Naive thymus-derived CD8-positive, alpha-beta T cell (primary cell): ENCODE measurements around the gene KRTAP10-10. TPM values are rescaled to one million over a fixed set of nuclear protein-coding genes. Genes with fewer than 3 reads are reported as not detected.
A peak's percentile ranks its signal among the peaks of the same experiment; 100 is the strongest.

Experiments
- ATAC-seq, 2 donors: fragments of 150-1000 bp; cut with Tn5 transposase in 1 of 2; sonication (Bioruptor Pico), chemical (Tn5 transposase) in 1 of 2; 1 replicate in 1 of 2; 2 replicates in 1 of 2; pipeline ENCODE4 v1.10.0; 2021; ENCODE audit warnings: mild to moderate bottlenecking in 2 of 2, moderate library complexity in 2 of 2
- POLR2A ChIA-PET: fragments of 350-600 bp; sonication (Branson Sonifier 250); formaldehyde crosslinking; loops from one replicate; lab custom pipeline; 2021; ENCODE audit warnings: antibody characterized with exemption; lab: Charles Lee
- DNase-seq, 10 donors: peaks; one replicate each; pipeline versions ENCODE4 v3.0.0 to v3.0.0-alpha.2; 2020 to 2022
- H3K27ac Mint-ChIP-seq, 10 donors: one replicate each; pipeline ENCODE4 v1.8.0; 2020 to 2022; ENCODE audit warnings: mild to moderate bottlenecking in 10 of 10, mixed read lengths in 10 of 10, moderate library complexity in 4 of 10, inconsistent platforms in 1 of 10
- H3K27me3 Mint-ChIP-seq, 5 donors: one replicate each; pipeline ENCODE4 v1.8.0; 2021 to 2022; ENCODE audit warnings: mixed read lengths in 5 of 5
- H3K36me3 Mint-ChIP-seq, 3 donors: one replicate each; pipeline ENCODE4 v1.8.0; 2020 to 2022; ENCODE audit warnings: mixed read lengths in 3 of 3, mild to moderate bottlenecking in 2 of 3, inconsistent platforms in 1 of 3
- H3K4me1 Mint-ChIP-seq, 4 donors: one replicate each; pipeline ENCODE4 v1.8.0; 2021 to 2022; ENCODE audit warnings: mixed read lengths in 4 of 4
- H3K4me3 Mint-ChIP-seq, 10 donors: one replicate each; pipeline ENCODE4 v1.8.0; 2020 to 2022; ENCODE audit warnings: mild to moderate bottlenecking in 10 of 10, mixed read lengths in 10 of 10, moderate library complexity in 6 of 10, inconsistent platforms in 1 of 10
- H3K9me3 Mint-ChIP-seq, 9 donors: one replicate each; pipeline ENCODE4 v1.8.0; 2020 to 2022; ENCODE audit warnings: mixed read lengths in 9 of 9, mild to moderate bottlenecking in 3 of 9, inconsistent platforms in 1 of 9, moderate library complexity in 1 of 9
- polyA plus RNA-seq, 3 donors: library from polyadenylated mRNA; unstranded; fragments of 300-500 nt; fragmentation: Illumina TruSeq; gene quantifications; one replicate each; pipeline ENCODE4 v1.2.3, GENCODE V29; 2021
- total RNA-seq, 8 experiments: library from RNA in 2 of 8; stranded (reverse) in 2 of 8; gene quantifications; one replicate each; pipeline ENCODE4 v1.2.3 and lab custom pipeline; 2021 to 2026

Gene KRTAP10-10
- total and polyA plus RNA-seq, 5 experiments from 2014 or later, result not detected

DNA sequence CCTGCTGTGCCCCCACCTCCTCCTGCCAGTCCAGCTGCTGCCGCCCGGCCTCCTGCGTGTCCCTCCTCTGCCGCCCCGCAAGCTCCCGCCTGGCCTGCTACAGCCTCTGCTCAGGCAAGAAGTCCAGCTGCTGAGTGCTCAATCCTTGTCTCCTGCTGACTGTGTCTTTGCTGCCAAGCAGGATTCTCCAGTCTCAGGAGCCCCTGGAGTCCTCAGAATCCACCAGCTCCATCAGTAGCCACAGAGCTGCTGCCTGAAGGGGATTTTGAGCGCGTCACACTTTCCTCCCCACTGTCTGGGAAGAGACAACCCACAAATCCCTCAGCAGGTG lies 10.0 kb downstream of the KRTAP10-10 start:
- peak overlapping the region in 1 of 10 donors; percentile 22 for H3K4me3 Mint-ChIP-seq
- H3K4me1 Mint-ChIP-seq, result peaks cover 5 to 33% (median 15%) of the 10 kb centered on the region in 4 donors
- H3K36me3 Mint-ChIP-seq, result peaks cover 0 to 20% (median 12%) of the 10 kb centered on the region in 3 donors
- no peaks in the 10 kb centered on the region for H3K27me3 Mint-ChIP-seq
- POLR2A ChIA-PET, result interaction anchor here (1.7 kb wide), 1 partner anchor 10 kb away, joined by 6 read pairs; the partner anchor contains the start of gene KRTAP12-3
- ATAC-seq (no peak), DNase-seq (no peak)
- peaks cover 8 to 43% (median 24%) of the 10 kb centered on the region in 9 donors for H3K9me3 Mint-ChIP-seq
- peak overlapping the region in 7 of 10 donors; percentile 19 to 87 (median 52) for H3K27ac Mint-ChIP-seq

GRCh38 chr21:44648557-44649311 lies 11.6 kb downstream of the KRTAP10-10 start:
- H3K27ac Mint-ChIP-seq, result peak overlapping the region in 1 of 10 donors; percentile 71
- H3K4me1 Mint-ChIP-seq, result peaks cover 9 to 41% (median 22%) of the 10 kb centered on the region in 4 donors
- H3K4me3 Mint-ChIP-seq, result no peak overlapping the region
- H3K36me3 Mint-ChIP-seq, result peaks cover 0 to 15% (median 12%) of the 10 kb centered on the region in 3 donors
- no peak for ATAC-seq
- POLR2A ChIA-PET, result interaction anchor here (1.2 kb wide), 1 partner anchor 10 kb away, joined by 4 read pairs; the partner anchor contains the start of gene KRTAP12-3
- H3K27me3 Mint-ChIP-seq, result no peaks in the 10 kb centered on the region
- H3K9me3 Mint-ChIP-seq, result peaks cover 6 to 32% (median 14%) of the 10 kb centered on the region in 9 donors
- no peak for DNase-seq

- no peak overlapping the region for H3K4me3 Mint-ChIP-seq
- POLR2A ChIA-PET, result interaction anchor here (1.2 kb wide), 1 partner anchor 9 kb away, joined by 4 read pairs; the partner anchor contains the start of gene KRTAP12-3
- H3K4me1 Mint-ChIP-seq, result peaks cover 13 to 50% (median 31%) of the 10 kb centered on the region in 4 donors
- DNase-seq, result no peak
- H3K27ac Mint-ChIP-seq, result peak overlapping the region in 5 of 10 donors; percentile 35 to 71 (median 50)
- peaks cover 0 to 6% (median 5%) of the 10 kb centered on the region in 3 donors for H3K36me3 Mint-ChIP-seq
- ATAC-seq, result no peak
- H3K9me3 Mint-ChIP-seq, result peaks cover 1 to 31% (median 6%) of the 10 kb centered on the region in 9 donors
- no peaks in the 10 kb centered on the region for H3K27me3 Mint-ChIP-seq
Observed at GRCh38 chr21:44649521-44650100, 12.5 kb downstream of the KRTAP10-10 start.

- H3K4me1 Mint-ChIP-seq, result peaks cover 15 to 55% (median 38%) of the 10 kb centered on the region in 4 donors
- peaks cover 0 to 28% (median 0%) of the 10 kb centered on the region in 9 donors for H3K9me3 Mint-ChIP-seq
- peak overlapping the region in 1 of 10 donors; percentile 54 for H3K4me3 Mint-ChIP-seq
- no peak for DNase-seq
- H3K27ac Mint-ChIP-seq, result peak overlapping the region in 8 of 10 donors; percentile 35 to 73 (median 58)
- POLR2A ChIA-PET, result interaction anchor here (2.8 kb wide), 1 partner anchor 8 kb away, joined by 9 read pairs; no protein-coding TSS in a partner anchor
- no peaks in the 10 kb centered on the region for H3K27me3 Mint-ChIP-seq
- no peaks in the 10 kb centered on the region for H3K36me3 Mint-ChIP-seq
- no peak for ATAC-seq
Observed at GRCh38 chr21:44650265-44650972, 13.3 kb downstream of the KRTAP10-10 start.

GRCh38 chr21:44650973-44651675 lies 14.0 kb downstream of the KRTAP10-10 start:
- no peaks in the 10 kb centered on the region for H3K27me3 Mint-ChIP-seq
- H3K36me3 Mint-ChIP-seq, result peaks cover 0 to 4% (median 3%) of the 10 kb centered on the region in 3 donors
- H3K27ac Mint-ChIP-seq, result peak overlapping the region in 7 of 10 donors; percentile 40 to 90 (median 81)
- peaks cover 15 to 58% (median 44%) of the 10 kb centered on the region in 4 donors for H3K4me1 Mint-ChIP-seq
- peaks cover 0 to 32% (median 4%) of the 10 kb centered on the region in 9 donors for H3K9me3 Mint-ChIP-seq
- no peak for ATAC-seq
- no peak for DNase-seq
- POLR2A ChIA-PET, result interaction anchor here (0.7 to 2.8 kb wide), 2 partner anchors 8 to 61 kb away, joined by 4 to 9 read pairs; no protein-coding TSS in a partner anchor
- H3K4me3 Mint-ChIP-seq, result peak overlapping the region in 1 of 10 donors; percentile 29

- Mint-ChIP-seq H3K27ac (peak overlapping the region; percentile 89 to 99 (median 94)), H3K36me3 (peaks cover 2 to 17% (median 17%) of the 10 kb centered on the region in 3 donors), H3K27me3 (no peaks in the 10 kb centered on the region), H3K9me3 (peaks cover 0 to 42% (median 18%) of the 10 kb centered on the region in 9 donors), H3K4me3 (peak overlapping the region in 1 of 10 donors; percentile 86), H3K4me1 (peaks cover 21 to 69% (median 55%) of the 10 kb centered on the region in 4 donors)
- ATAC-seq (no peak), DNase-seq (peak in 5 of 10 donors; percentile 7 to 37 (median 35))
- POLR2A ChIA-PET, result interaction anchor here (0.6 to 2.8 kb wide), 5 partner anchors 10 to 70 kb away, joined by 3 to 9 read pairs (median 6); no protein-coding TSS in a partner anchor
Observed at GRCh38 chr21:44653123-44653522, 16.0 kb downstream of the KRTAP10-10 start.

DNA sequence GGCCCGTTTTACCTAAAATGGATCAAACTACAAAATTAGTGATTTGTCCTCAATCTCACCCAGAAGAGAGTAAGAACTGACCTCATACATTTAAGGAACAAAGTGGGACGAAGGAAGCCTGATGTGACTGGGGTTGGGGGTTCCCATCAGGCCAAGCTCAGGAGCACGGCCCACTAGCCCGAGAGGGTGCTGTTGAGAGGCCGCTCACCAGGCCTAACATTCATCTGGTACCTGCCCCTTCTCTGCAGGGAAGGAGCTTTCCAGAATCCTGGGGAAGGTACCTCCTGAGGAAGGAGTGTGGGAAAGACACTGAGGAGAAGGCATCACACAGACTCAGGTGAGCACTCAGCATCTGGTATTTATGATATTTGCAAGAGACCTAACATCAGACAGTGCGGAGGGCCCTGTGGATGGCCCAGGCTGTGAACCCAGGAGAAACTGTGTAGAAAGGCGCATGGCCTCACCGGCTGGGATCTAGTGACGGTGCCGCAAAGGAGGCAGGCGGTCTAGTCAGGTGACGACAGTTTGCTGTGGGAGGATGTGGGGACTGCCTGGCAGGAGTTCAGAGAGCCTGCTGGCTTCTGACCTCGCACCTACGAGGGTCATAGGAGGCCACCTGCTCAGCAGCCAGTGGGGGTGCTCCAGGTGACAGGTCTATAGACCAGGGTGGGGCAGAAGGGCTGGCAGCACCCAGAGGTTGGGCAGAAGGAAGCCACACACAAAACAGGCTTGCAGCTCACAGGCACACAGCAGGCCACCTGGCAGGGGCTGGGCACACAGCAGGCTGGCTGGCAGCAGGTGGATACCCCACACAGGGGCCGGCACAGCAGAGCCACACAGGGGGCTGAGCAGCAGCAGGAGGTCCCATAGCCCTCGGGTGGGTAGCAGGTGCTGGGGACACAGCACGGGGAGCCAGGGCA lies 16.8 kb downstream of the KRTAP10-10 start:
- peaks cover 29 to 77% (median 63%) of the 10 kb centered on the region in 4 donors for H3K4me1 Mint-ChIP-seq
- peak overlapping the region in 9 of 10 donors; percentile 45 to 86 (median 65) for H3K4me3 Mint-ChIP-seq
- POLR2A ChIA-PET, result interaction anchor here (0.6 to 2.8 kb wide), 5 partner anchors 11 to 69 kb away, joined by 3 to 9 read pairs (median 6); no protein-coding TSS in a partner anchor

GRCh38 chr21:44654576-44655175 lies 17.5 kb downstream of the KRTAP10-10 start, which contains the start of gene KRTAP12-4:
Gene KRTAP12-4 (minus strand): TSS chr21:44654659. CDS start chr21:44654614, 45 bp downstream.
- peak in 5 of 10 donors; percentile 15 to 66 (median 37) for DNase-seq
- peaks cover 2 to 17% (median 17%) of the 10 kb centered on the region in 3 donors for H3K36me3 Mint-ChIP-seq

More for the DNA sequence above, 16.8 kb downstream of the KRTAP10-10 start:
- ATAC-seq (peak; percentile 51 to 72), DNase-seq (peak; percentile 44 to 94 (median 83))
- Mint-ChIP-seq H3K9me3 (peaks cover 0 to 44% (median 18%) of the 10 kb centered on the region in 9 donors), H3K36me3 (peaks cover 2 to 17% (median 17%) of the 10 kb centered on the region in 3 donors), H3K27ac (peak overlapping the region; percentile 89 to 99 (median 95)), H3K27me3 (no peaks in the 10 kb centered on the region)

GRCh38 chr21:44656868-44657267 lies 19.7 kb downstream of the KRTAP10-10 start:
- POLR2A ChIA-PET, result interaction anchor here (1.0 to 3.1 kb wide), 10 partner anchors 12 to 146 kb away, joined by 3 to 19 read pairs (median 5); partner anchors contain the start of genes KRTAP10-5 and KRTAP10-9
- Mint-ChIP-seq H3K27ac (peak overlapping the region; percentile 91 to 99 (median 97)), H3K36me3 (peaks cover 2 to 22% (median 17%) of the 10 kb centered on the region in 3 donors), H3K4me1 (peaks cover 40 to 75% (median 68%) of the 10 kb centered on the region in 4 donors), H3K4me3 (peak overlapping the region; percentile 48 to 87 (median 82)), H3K27me3 (no peaks in the 10 kb centered on the region), H3K9me3 (peaks cover 0 to 45% (median 18%) of the 10 kb centered on the region in 9 donors)
- DNase-seq (no peak), ATAC-seq (no peak)

More at GRCh38 chr21:44654576-44655175, 17.5 kb downstream of the KRTAP10-10 start, which contains the start of gene KRTAP12-4:
- Mint-ChIP-seq H3K4me3 (peak within 1 kb of the TSS; percentile 43 to 86 (median 64)), H3K9me3 (peaks cover 0 to 44% (median 18%) of the 10 kb centered on the region in 9 donors), H3K27ac (peak within 1 kb of the TSS; percentile 89 to 99 (median 95)), H3K4me1 (peaks cover 35 to 82% (median 69%) of the 10 kb centered on the region in 4 donors), H3K27me3 (no peaks in the 10 kb centered on the region)
- POLR2A ChIA-PET, result interaction anchor here (2.4 kb wide), 1 partner anchor 68 kb away, joined by 6 read pairs; no protein-coding TSS in a partner anchor
- peak; percentile 8 to 14 for ATAC-seq
